ENCODE data around the gene PFKL. TPM values are rescaled to one million over a fixed set of nuclear protein-coding genes. Genes with fewer than 3 reads are reported as not detected.

Gene PFKL
- total and polyA plus RNA-seq, 2 donors (not counting 1 experiment from before 2014, with no cell fraction given), result 54.8 to 125 TPM

DNA sequence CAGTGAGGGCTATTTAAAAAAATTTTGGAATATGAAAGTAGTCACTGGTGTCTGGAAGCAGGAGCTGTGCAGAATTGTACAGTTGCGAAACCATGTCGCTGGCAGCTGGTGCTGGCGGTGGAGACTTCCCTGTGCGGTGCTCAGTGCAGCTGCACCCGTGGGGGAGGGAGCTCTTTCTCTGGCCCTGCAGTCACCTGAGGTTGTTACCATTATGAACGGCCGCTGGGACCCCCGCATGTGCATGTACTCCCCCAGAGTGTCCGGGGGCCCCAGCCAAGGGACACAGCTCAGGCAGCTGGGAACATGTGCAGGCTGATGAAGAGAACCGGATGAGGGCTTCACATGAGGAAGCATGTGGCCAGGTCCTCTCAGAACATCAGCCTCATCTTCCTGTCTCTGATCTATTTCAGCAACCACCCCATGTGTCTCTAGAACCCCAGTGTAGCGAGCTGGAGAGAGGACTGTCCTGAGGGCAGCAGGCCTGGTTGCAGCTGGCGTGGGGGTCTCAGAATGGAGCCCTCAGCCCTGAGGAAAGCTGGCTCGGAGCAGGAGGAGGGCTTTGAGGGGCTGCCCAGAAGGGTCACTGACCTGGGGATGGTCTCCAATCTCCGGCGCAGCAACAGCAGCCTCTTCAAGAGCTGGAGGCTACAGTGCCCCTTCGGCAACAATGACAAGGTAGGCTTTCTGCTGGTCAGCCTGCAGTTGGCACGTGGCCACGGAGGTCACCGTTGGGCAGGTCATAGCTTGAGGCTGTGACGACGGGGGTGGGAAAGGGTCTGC, 53.5 kb downstream of the PFKL start, which contains the start of gene TRPM2:
TRPM2 (plus strand) TSS at position 431 of the 780 bp plus-strand sequence; CDS start at position 511, 80 bp downstream.
- H3K4me3 ChIP-seq (replicated peaks in 1 of 4; ENCODE audit: control extremely low read depth in 1 of 4, insufficient read depth in 1 of 4, low read depth in 3 of 4, low read length in 4 of 4), result no peak within 1 kb of the TSS
- H2AFZ ChIP-seq (ENCODE audit: low read length), result no peak within 1 kb of the TSS
- no peak within 1 kb of the TSS for H3K27ac ChIP-seq (ENCODE audit: insufficient read depth, low read length)
- H3K4me2 ChIP-seq (ENCODE audit: extremely low read depth, insufficient read depth, low read length), result no peak within 1 kb of the TSS
- DNase-seq (ENCODE audit: low read depth in 2 of 2), result peak in 1 of 2 donors; percentile 9
- no peaks in the 10 kb centered on the region for H3K36me3 ChIP-seq (ENCODE audit: control insufficient read depth, insufficient read depth, low read length)
- H4K20me1 ChIP-seq (ENCODE audit: control insufficient read depth, extremely low read depth, insufficient read depth, low read length), result no peaks in the 10 kb centered on the region
- no peaks in the 10 kb centered on the region for H3K9me3 ChIP-seq (ENCODE audit: control insufficient read depth, insufficient read depth, low read depth, low read length)
- H3K4me1 ChIP-seq (ENCODE audit: control insufficient read depth, extremely low read depth, insufficient read depth, low read length), result no peaks in the 10 kb centered on the region
- H3K27me3 ChIP-seq (ENCODE audit: control insufficient read depth, insufficient read depth, low read length), result no peaks in the 10 kb centered on the region
- no peaks in the 10 kb centered on the region for H3K79me2 ChIP-seq (ENCODE audit: control insufficient read depth, insufficient read depth, low read length)
- H3K9ac ChIP-seq (ENCODE audit: insufficient read depth, low read length), result no peak within 1 kb of the TSS
- TF ChIP-seq EZH2 (IDR thresholded peaks at IDR 0.05; ENCODE audit: low read length, missing control alignments), result no peak
- TF ChIP-seq, protein P1, sequence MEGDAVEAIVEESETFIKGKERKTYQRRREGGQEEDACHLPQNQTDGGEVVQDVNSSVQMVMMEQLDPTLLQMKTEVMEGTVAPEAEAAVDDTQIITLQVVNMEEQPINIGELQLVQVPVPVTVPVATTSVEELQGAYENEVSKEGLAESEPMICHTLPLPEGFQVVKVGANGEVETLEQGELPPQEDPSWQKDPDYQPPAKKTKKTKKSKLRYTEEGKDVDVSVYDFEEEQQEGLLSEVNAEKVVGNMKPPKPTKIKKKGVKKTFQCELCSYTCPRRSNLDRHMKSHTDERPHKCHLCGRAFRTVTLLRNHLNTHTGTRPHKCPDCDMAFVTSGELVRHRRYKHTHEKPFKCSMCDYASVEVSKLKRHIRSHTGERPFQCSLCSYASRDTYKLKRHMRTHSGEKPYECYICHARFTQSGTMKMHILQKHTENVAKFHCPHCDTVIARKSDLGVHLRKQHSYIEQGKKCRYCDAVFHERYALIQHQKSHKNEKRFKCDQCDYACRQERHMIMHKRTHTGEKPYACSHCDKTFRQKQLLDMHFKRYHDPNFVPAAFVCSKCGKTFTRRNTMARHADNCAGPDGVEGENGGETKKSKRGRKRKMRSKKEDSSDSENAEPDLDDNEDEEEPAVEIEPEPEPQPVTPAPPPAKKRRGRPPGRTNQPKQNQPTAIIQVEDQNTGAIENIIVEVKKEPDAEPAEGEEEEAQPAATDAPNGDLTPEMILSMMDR (conservative IDR thresholded peaks at IDR 0.05 in 1 of 2, IDR thresholded peaks at IDR 0.05 in 1 of 2; ENCODE audit: low read depth in 1 of 2, low read length in 2 of 2), result no peak

DNA sequence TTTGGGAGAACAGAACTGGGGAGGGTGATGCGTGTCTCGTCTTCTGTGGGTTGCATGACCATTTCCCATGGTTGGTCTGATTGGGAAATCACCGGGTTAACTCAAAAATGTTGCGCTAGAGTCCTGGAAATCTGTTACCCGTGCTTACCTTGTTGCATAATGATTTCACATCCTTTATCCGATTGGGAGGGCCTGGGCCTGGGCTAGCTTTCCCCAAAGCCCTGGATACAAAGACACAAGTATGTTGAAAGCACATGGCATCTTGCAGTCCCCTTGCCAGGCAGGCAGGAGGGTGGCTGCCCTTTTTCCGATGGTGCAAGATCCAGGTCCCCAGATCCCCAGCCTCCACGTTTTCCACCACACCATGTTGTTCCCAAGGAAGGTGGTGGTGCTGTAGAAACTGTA, 54.1 kb downstream of the PFKL start:
- TF ChIP-seq EZH2 (IDR thresholded peaks at IDR 0.05; ENCODE audit: low read length, missing control alignments), result no peak
- TF ChIP-seq, protein P1 (conservative IDR thresholded peaks at IDR 0.05 in 1 of 2, IDR thresholded peaks at IDR 0.05 in 1 of 2; ENCODE audit: low read depth in 1 of 2, low read length in 2 of 2), result no peak
- H3K27me3 ChIP-seq (ENCODE audit: control insufficient read depth, insufficient read depth, low read length), result no peaks in the 10 kb centered on the region
- H3K4me3 ChIP-seq (replicated peaks in 1 of 4; ENCODE audit: control extremely low read depth in 1 of 4, insufficient read depth in 1 of 4, low read depth in 3 of 4, low read length in 4 of 4), result no peak overlapping the region
- H3K79me2 ChIP-seq (ENCODE audit: control insufficient read depth, insufficient read depth, low read length), result no peaks in the 10 kb centered on the region
- no peak overlapping the region for H3K4me2 ChIP-seq (ENCODE audit: extremely low read depth, insufficient read depth, low read length)
- H4K20me1 ChIP-seq (ENCODE audit: control insufficient read depth, extremely low read depth, insufficient read depth, low read length), result no peaks in the 10 kb centered on the region
- H3K4me1 ChIP-seq (ENCODE audit: control insufficient read depth, extremely low read depth, insufficient read depth, low read length), result no peaks in the 10 kb centered on the region
- no peaks in the 10 kb centered on the region for H3K9me3 ChIP-seq (ENCODE audit: control insufficient read depth, insufficient read depth, low read depth, low read length)
- H3K9ac ChIP-seq (ENCODE audit: insufficient read depth, low read length), result no peak overlapping the region
- no peak overlapping the region for H3K27ac ChIP-seq (ENCODE audit: insufficient read depth, low read length)
- no peaks in the 10 kb centered on the region for H3K36me3 ChIP-seq (ENCODE audit: control insufficient read depth, insufficient read depth, low read length)
- H2AFZ ChIP-seq (ENCODE audit: low read length), result no peak overlapping the region
- DNase-seq (ENCODE audit: low read depth in 2 of 2), result no peak

DNA sequence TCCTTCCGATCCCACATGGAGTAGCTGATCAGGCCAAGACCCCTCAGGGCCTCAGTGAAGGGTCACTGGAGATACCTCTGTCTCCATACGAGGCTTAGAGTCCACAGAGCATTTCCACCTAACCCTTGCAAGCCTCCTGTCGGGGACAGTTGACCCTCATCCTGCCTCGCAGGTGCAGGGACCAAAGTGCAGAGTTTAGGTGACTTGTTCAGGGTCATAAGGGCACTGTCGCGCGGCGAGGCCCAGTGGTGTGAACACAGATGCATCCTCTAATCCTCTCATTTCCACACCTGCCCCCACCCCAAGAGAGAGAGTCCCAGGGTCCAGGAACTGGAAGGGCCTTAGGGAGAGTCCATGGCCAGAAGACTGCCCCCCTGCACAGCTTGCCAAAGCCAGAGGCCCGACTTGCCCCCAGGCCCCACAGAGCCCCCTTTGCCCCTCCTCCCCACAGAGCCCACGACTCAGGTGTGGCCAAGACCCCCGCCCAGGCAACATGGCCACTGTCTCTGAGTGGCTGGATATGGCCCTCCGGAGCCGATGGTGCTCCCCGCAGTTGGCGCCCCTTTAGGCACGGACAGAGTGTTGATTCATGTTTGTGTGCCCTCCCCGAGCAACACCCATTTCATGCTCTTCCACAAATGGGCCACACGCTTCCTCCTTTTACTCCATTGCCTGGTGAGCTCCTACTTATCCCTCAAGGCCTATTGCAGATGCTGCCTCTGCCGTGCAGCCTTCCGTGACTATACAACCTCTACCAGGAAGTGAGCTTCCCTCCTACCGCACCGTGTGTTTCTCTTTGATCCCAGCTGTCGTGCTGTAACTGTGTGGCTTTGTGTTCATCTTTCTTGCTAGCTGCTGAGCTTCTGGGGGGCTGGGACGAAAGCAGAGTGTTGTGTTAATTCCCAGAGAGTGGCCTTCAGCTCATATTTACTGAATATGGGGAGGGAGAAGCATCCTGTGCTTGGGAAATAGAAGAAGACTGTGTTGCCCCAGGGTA, 55.2 kb downstream of the PFKL start:
- H4K20me1 ChIP-seq (ENCODE audit: control insufficient read depth, extremely low read depth, insufficient read depth, low read length), result no peaks in the 10 kb centered on the region
- H3K9me3 ChIP-seq (ENCODE audit: control insufficient read depth, insufficient read depth, low read depth, low read length), result no peaks in the 10 kb centered on the region
- no peak overlapping the region for H2AFZ ChIP-seq (ENCODE audit: low read length)
- no peak overlapping the region for H3K4me2 ChIP-seq (ENCODE audit: extremely low read depth, insufficient read depth, low read length)
- no peak overlapping the region for H3K27ac ChIP-seq (ENCODE audit: insufficient read depth, low read length)
- no peak overlapping the region for H3K4me3 ChIP-seq (replicated peaks in 1 of 4; ENCODE audit: control extremely low read depth in 1 of 4, insufficient read depth in 1 of 4, low read depth in 3 of 4, low read length in 4 of 4)
- no peak overlapping the region for H3K9ac ChIP-seq (ENCODE audit: insufficient read depth, low read length)
- DNase-seq (ENCODE audit: low read depth in 2 of 2), result no peak
- no peaks in the 10 kb centered on the region for H3K36me3 ChIP-seq (ENCODE audit: control insufficient read depth, insufficient read depth, low read length)
- no peaks in the 10 kb centered on the region for H3K4me1 ChIP-seq (ENCODE audit: control insufficient read depth, extremely low read depth, insufficient read depth, low read length)
- TF ChIP-seq, protein P1 (conservative IDR thresholded peaks at IDR 0.05 in 1 of 2, IDR thresholded peaks at IDR 0.05 in 1 of 2; ENCODE audit: low read depth in 1 of 2, low read length in 2 of 2), result no peak
- TF ChIP-seq EZH2 (IDR thresholded peaks at IDR 0.05; ENCODE audit: low read length, missing control alignments), result no peak
- H3K27me3 ChIP-seq (ENCODE audit: control insufficient read depth, insufficient read depth, low read length), result no peaks in the 10 kb centered on the region
- no peaks in the 10 kb centered on the region for H3K79me2 ChIP-seq (ENCODE audit: control insufficient read depth, insufficient read depth, low read length)
